HCT116 (cell line): Measurements from ENCODE around the gene TTC9B. TPM values are rescaled to one million over a fixed set of nuclear protein-coding genes. Genes with fewer than 3 reads are reported as not detected.

Source experiments
- ATAC-seq: fragments of 200-7000 bp; cut with Tn5 transposase; 2 replicates; pipeline ENCODE4 v1.9.1; 2020; ENCODE audit warnings: mild to moderate bottlenecking, moderate library complexity
- BruUV-seq: library from RNA; stranded (reverse); fragments of 400-500 nt; replicated peaks from 2 replicates; lab custom pipeline; 2021; lab: Mats Ljungman, UMichigan
- CTCF ChIA-PET: fragments of 300-600 bp; sonication (Branson Sonifier 250); formaldehyde crosslinking; loops from one replicate; lab custom pipeline; 2021; ENCODE audit warnings: antibody characterized with exemption; lab: Charles Lee
- POLR2A ChIA-PET: fragments of 300-600, 350-600 bp; sonication (Branson Sonifier 250); formaldehyde crosslinking; loops from one replicate; lab custom pipeline; 2021; ENCODE audit warnings: antibody characterized with exemption; lab: Charles Lee
- RAD21 ChIA-PET, 2 experiments: fragments of 300-600 bp; sonication (Branson Sonifier 250); formaldehyde crosslinking; loops; one replicate each; lab custom pipeline; 2023; ENCODE audit warnings: low total read pairs in 2 of 2; ENCODE audit not compliant: uncharacterized antibody in 2 of 2, unreplicated experiment in 2 of 2, low non-redundant PET in 1 of 2; lab: Charles Lee
- DNase-seq: peaks from one replicate; pipeline ENCODE4 v3.0.0-alpha.2; 2010; ENCODE audit warnings: low read depth, low spot score
- H2AFZ ChIP-seq: fragments of 200-600 bp; shearing (Covaris generic), sonication (generic); 2 replicates; pipeline ENCODE4 v1.6.1; 2017; ENCODE audit warnings: low read depth, mixed run types, mixed read lengths, antibody characterized with exemption, low read length; ENCODE audit not compliant: poor library complexity, severe bottlenecking
- H3K27ac ChIP-seq: 2 replicates; pipeline ENCODE4 v1.5.1; 2012; ENCODE audit warnings: low read depth, low read length
- H3K27me3 ChIP-seq: fragments of 200-600 bp; sonication (generic); 2 replicates; pipeline ENCODE4 v1.6.1; 2016; ENCODE audit warnings: mixed run types, low read length, mixed read lengths; ENCODE audit not compliant: insufficient read depth
- H3K36me3 ChIP-seq, 2 experiments: fragments of 200-500 bp in 1 of 2; fragments of 200-600 bp in 1 of 2; sonication (Bioruptor generic) in 1 of 2; sonication (generic) in 1 of 2; 2 replicates each; pipeline versions ENCODE4 v1.5.1 to v1.6.1; 2014 to 2016; ENCODE audit warnings: low read length in 2 of 2, inconsistent platforms in 1 of 2, mixed read lengths in 1 of 2, mixed run types in 1 of 2; ENCODE audit not compliant: insufficient read depth in 2 of 2, control insufficient read depth in 1 of 2
- H3K4me1 ChIP-seq, 2 experiments: fragments of 200-600 bp in 1 of 2; sonication (generic) in 1 of 2; 2 replicates each; pipeline versions ENCODE4 v1.5.1 to v1.6.1; 2012 to 2017; ENCODE audit warnings: low read length in 2 of 2, inconsistent platforms in 1 of 2, mild to moderate bottlenecking in 1 of 2, mixed read lengths in 1 of 2, mixed run types in 1 of 2, moderate library complexity in 1 of 2; ENCODE audit not compliant: insufficient read depth in 2 of 2, control insufficient read depth in 1 of 2
- H3K4me2 ChIP-seq: fragments of 200-600 bp; sonication (generic); 2 replicates; pipeline ENCODE4 v1.6.1; 2017; ENCODE audit warnings: mixed run types, low read length, mixed read lengths
- H3K4me3 ChIP-seq, 2 experiments: fragments of 200-600 bp in 1 of 2; sonication (generic) in 1 of 2; replicated peaks in 1 of 2; 2 replicates each; pipeline ENCODE4 v1.5.1; 2011 to 2016; ENCODE audit warnings: low read length in 2 of 2, control low read depth in 1 of 2, low read depth in 1 of 2, mild to moderate bottlenecking in 1 of 2, mixed read lengths in 1 of 2, mixed run types in 1 of 2
- H3K79me2 ChIP-seq: fragments of 200-600 bp; sonication (generic); 2 replicates; pipeline ENCODE4 v1.6.1; 2017; ENCODE audit warnings: mild to moderate bottlenecking, mixed run types, low read length, moderate library complexity, mixed read lengths; ENCODE audit not compliant: insufficient read depth
- H3K9ac ChIP-seq: fragments of 200-600 bp; sonication (generic); 2 replicates; pipeline ENCODE4 v1.6.1; 2016; ENCODE audit warnings: low read length, mixed read lengths
- H3K9me2 ChIP-seq: fragments of 200-600 bp; sonication (generic), shearing (Covaris generic); 2 replicates; pipeline ENCODE4 v1.6.1; 2017; ENCODE audit warnings: mixed run types, mild to moderate bottlenecking, moderate library complexity; ENCODE audit not compliant: insufficient read depth
- H3K9me3 ChIP-seq, 2 experiments: fragments of 200-500 bp in 1 of 2; fragments of 200-600 bp in 1 of 2; sonication (Bioruptor generic) in 1 of 2; sonication (generic) in 1 of 2; 2 replicates each; pipeline ENCODE4 v1.6.1; 2014 to 2017; ENCODE audit warnings: low read length in 2 of 2, mixed read lengths in 2 of 2, inconsistent platforms in 1 of 2, low read depth in 1 of 2, mild to moderate bottlenecking in 1 of 2, mixed run types in 1 of 2, moderate library complexity in 1 of 2; ENCODE audit not compliant: control insufficient read depth in 1 of 2, insufficient read depth in 1 of 2
- H4K20me1 ChIP-seq: fragments of 200-600 bp; sonication (generic), shearing (Covaris generic); 2 replicates; pipeline ENCODE4 v1.6.1; 2017; ENCODE audit warnings: mixed run types, mild to moderate bottlenecking, moderate library complexity; ENCODE audit not compliant: insufficient read depth
- ATF3 ChIP-seq: IDR thresholded peaks from 2 replicates; pipeline ENCODE4 v1.6.1; 2012
- CBX3 ChIP-seq: IDR thresholded peaks from 2 replicates; pipeline ENCODE4 v1.6.1; 2012; ENCODE audit warnings: low read depth
- ELF1 ChIP-seq: IDR thresholded peaks from 2 replicates; pipeline ENCODE4 v1.6.1; 2012; ENCODE audit warnings: low read depth, borderline replicate concordance
- EZH2 ChIP-seq: fragments of 200-600 bp; sonication (generic); IDR thresholded peaks from 2 replicates; pipeline ENCODE4 v1.6.1; 2017; ENCODE audit warnings: antibody characterized with exemption, mixed run types
- JUND ChIP-seq: IDR thresholded peaks from 2 replicates; pipeline ENCODE4 v1.6.1; 2012
- POLR2A ChIP-seq: IDR thresholded peaks from 2 replicates; pipeline ENCODE4 v1.7.0; 2011; ENCODE audit warnings: borderline replicate concordance; ENCODE audit not compliant: insufficient read depth, insufficient read length; ENCODE audit errors: extremely low read depth
- POLR2AphosphoS5 ChIP-seq: IDR thresholded peaks from 2 replicates; pipeline ENCODE4 v1.6.1; 2011; ENCODE audit warnings: mild to moderate bottlenecking, low read depth, low read length, moderate library complexity
- REST ChIP-seq: IDR thresholded peaks from 2 replicates; pipeline ENCODE4 v1.6.1; 2012; ENCODE audit warnings: low read depth
- SIN3A ChIP-seq: IDR thresholded peaks from 2 replicates; pipeline ENCODE4 v1.6.1; 2012; ENCODE audit warnings: low read depth
- SP1 ChIP-seq: IDR thresholded peaks from 2 replicates; pipeline ENCODE4 v1.6.1; 2012; ENCODE audit warnings: low read depth
- SRF ChIP-seq: IDR thresholded peaks from 2 replicates; pipeline ENCODE4 v1.6.1; 2012; ENCODE audit warnings: low read depth
- YY1 ChIP-seq: IDR thresholded peaks from 2 replicates; pipeline ENCODE4 v1.6.1; 2011; ENCODE audit warnings: low read length, low read depth, moderate library complexity, mild to moderate bottlenecking; ENCODE audit not compliant: insufficient replicate concordance; ENCODE audit errors: extremely low read depth
- ZFX ChIP-seq: fragments of 450-650 bp; IDR thresholded peaks from 2 replicates; pipeline ENCODE4 v1.6.1; 2017
- ZNF274 ChIP-seq: fragments of 200-500 bp; sonication (Bioruptor generic); IDR thresholded peaks from 2 replicates; pipeline ENCODE4 v1.6.1; 2014; ENCODE audit warnings: mild to moderate bottlenecking, low read depth, low read length, inconsistent platforms
- intact Hi-C: fragments of 100-400 bp; cut with micrococcal nuclease; formaldehyde crosslinking; loops from 2 replicates; pipeline ENCODE4 v1.10.0; 2022
- total RNA-seq: library from RNA; stranded (reverse); gene quantifications from one replicate; pipeline ENCODE4 v1.2.1, GENCODE V29; 2021; ENCODE audit not compliant: unreplicated experiment
- TF ChIP-seq, protein P1 (sequence below): IDR thresholded peaks from 2 replicates; pipeline ENCODE4 v1.6.1; 2012
- TF ChIP-seq, protein P2 (sequence below): IDR thresholded peaks from 2 replicates; pipeline ENCODE4 v1.6.1; 2011; ENCODE audit warnings: mild to moderate bottlenecking, low read length, moderate library complexity; ENCODE audit not compliant: insufficient replicate concordance; ENCODE audit errors: extremely low read depth
- TF ChIP-seq, protein P3 (sequence below), 3 experiments: fragments of 200-600 bp in 1 of 3; sonication (generic) in 1 of 3; IDR thresholded peaks in 2 of 3; conservative IDR thresholded peaks in 1 of 3; 2 replicates each; pipeline ENCODE4 v1.5.1; 2012 to 2017; ENCODE audit warnings: low read depth in 2 of 3, low read length in 2 of 3, antibody characterized with exemption in 1 of 3, borderline replicate concordance in 1 of 3, control low read depth in 1 of 3, mild to moderate bottlenecking in 1 of 3, mixed read lengths in 1 of 3, mixed run types in 1 of 3, moderate library complexity in 1 of 3; ENCODE audit not compliant: insufficient read depth in 1 of 3

The TTC9B gene
- total RNA-seq, 1 experiment from 2014 or later, result 1.7 TPM

DNA sequence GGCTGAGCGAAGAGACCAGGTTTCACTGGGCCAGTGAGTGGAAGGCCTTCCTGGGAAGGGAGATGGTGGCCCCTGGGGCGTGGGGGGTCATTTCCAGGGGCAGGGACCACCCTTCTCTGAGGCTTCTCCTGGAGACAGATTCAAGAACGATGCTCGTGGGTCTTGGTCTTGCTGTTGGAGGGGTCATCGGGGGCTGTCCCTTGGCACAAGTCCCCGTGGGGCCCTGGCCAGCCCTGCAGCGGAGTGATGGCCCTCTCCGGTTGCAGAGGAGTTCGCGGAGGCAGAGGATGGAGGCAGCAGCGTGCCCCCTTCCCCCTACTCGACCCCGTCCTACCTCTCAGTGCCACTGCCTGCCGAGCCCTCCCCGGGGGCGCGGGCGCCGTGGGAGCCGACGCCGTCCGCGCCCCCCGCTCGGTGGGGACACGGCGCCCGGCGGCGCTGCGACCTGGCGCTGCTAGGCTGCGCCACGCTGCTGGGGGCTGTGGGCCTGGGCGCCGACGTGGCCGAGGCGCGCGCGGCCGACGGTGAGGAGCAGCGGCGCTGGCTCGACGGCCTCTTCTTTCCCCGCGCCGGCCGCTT, 4.8 kb downstream of the TTC9B start (continued):
- no peak for TF ChIP-seq REST

- H3K36me3 ChIP-seq, result no peaks in the 10 kb centered on the region; a peak in 1 of 4 replicates
- H3K9me2 ChIP-seq, result no peaks in the 10 kb centered on the region
- TF ChIP-seq ATF3 (no peak), ZFX (no peak), CBX3 (no peak), POLR2AphosphoS5 (no peak), SRF (no peak), JUND (no peak), ZNF274 (no peak), EZH2 (no peak), ELF1 (no peak), SP1 (no peak), YY1 (no peak), POLR2A (no peak), SIN3A (no peak)
- TF ChIP-seq, protein P1, sequence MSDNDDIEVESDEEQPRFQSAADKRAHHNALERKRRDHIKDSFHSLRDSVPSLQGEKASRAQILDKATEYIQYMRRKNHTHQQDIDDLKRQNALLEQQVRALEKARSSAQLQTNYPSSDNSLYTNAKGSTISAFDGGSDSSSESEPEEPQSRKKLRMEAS, result no peak
- TF ChIP-seq, protein P2, sequence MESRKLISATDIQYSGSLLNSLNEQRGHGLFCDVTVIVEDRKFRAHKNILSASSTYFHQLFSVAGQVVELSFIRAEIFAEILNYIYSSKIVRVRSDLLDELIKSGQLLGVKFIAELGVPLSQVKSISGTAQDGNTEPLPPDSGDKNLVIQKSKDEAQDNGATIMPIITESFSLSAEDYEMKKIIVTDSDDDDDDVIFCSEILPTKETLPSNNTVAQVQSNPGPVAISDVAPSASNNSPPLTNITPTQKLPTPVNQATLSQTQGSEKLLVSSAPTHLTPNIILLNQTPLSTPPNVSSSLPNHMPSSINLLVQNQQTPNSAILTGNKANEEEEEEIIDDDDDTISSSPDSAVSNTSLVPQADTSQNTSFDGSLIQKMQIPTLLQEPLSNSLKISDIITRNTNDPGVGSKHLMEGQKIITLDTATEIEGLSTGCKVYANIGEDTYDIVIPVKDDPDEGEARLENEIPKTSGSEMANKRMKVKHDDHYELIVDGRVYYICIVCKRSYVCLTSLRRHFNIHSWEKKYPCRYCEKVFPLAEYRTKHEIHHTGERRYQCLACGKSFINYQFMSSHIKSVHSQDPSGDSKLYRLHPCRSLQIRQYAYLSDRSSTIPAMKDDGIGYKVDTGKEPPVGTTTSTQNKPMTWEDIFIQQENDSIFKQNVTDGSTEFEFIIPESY, result no peak
- TF ChIP-seq, protein P3, sequence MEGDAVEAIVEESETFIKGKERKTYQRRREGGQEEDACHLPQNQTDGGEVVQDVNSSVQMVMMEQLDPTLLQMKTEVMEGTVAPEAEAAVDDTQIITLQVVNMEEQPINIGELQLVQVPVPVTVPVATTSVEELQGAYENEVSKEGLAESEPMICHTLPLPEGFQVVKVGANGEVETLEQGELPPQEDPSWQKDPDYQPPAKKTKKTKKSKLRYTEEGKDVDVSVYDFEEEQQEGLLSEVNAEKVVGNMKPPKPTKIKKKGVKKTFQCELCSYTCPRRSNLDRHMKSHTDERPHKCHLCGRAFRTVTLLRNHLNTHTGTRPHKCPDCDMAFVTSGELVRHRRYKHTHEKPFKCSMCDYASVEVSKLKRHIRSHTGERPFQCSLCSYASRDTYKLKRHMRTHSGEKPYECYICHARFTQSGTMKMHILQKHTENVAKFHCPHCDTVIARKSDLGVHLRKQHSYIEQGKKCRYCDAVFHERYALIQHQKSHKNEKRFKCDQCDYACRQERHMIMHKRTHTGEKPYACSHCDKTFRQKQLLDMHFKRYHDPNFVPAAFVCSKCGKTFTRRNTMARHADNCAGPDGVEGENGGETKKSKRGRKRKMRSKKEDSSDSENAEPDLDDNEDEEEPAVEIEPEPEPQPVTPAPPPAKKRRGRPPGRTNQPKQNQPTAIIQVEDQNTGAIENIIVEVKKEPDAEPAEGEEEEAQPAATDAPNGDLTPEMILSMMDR (IDR thresholded peaks at IDR 0.05 in 2 of 3, conservative IDR thresholded peaks at IDR 0.05 in 1 of 3; ENCODE audit: borderline replicate concordance in 1 of 3, insufficient read depth in 1 of 3, low read depth in 2 of 3, low read length in 2 of 3), result no peak
- no peak overlapping the region for H3K4me2 ChIP-seq
- ChIA-PET POLR2A (no interaction called here), RAD21 (interaction anchor here in 1 of 2 experiments (0.6 kb wide), 1 partner anchor 20 kb away, joined by 3 read pairs; no protein-coding TSS in a partner anchor), CTCF (no interaction called here)
- no peak overlapping the region for H3K4me3 ChIP-seq
- H3K9me3 ChIP-seq, result no peaks in the 10 kb centered on the region
- H3K9ac ChIP-seq, result no peak overlapping the region
- no peaks in the 10 kb centered on the region for H3K27me3 ChIP-seq
- no peaks in the 10 kb centered on the region for H4K20me1 ChIP-seq
- no peak overlapping the region for H3K27ac ChIP-seq
- no peak overlapping the region for H2AFZ ChIP-seq
- intact Hi-C loops, result no loop called here
- no TSS peak for BruUV-seq
- DNase-seq (no peak), ATAC-seq (no peak)
- peaks cover under 1 to 1% of the 10 kb centered on the region in 2 experiments; a peak in 3 of 4 replicates for H3K4me1 ChIP-seq
- H3K79me2 ChIP-seq, result no peaks in the 10 kb centered on the region
Observed at GRCh38 chr19:40210889-40211288, 7.3 kb downstream of the TTC9B start.
